SK-N-MC (cell line): Measurements from ENCODE around the gene PDE4D.

Experiments used
- EZH2 ChIP-seq: fragments of 200-600 bp; sonication (generic); IDR thresholded peaks from one replicate; pipeline ENCODE4 v1.6.1; 2017; ENCODE audit warnings: antibody characterized with exemption
- POLR2AphosphoS5 ChIP-seq: IDR thresholded peaks from 2 replicates; pipeline ENCODE4 v1.6.1; 2012; ENCODE audit warnings: mild to moderate bottlenecking, low read depth, low read length, borderline replicate concordance

DNA sequence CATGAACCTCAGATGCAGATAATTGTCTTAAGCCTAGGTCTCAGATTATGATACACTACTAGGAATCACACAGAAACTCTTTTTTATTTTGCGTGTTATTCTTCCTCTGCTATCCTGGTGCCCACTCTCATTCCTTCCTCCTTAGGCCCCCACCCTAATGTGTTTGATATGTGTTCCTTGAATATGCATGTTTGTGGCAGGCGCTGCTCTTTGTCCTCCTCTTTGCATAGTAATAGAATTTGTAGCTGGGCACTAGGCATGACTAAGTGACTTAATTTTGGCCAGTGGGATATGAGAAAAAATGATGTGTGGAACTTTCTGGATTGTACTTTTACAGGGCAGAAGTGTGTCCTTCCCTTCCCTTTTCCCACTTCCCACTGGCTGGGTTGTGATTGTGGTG lies 965.6 kb downstream of the PDE4D start:
- TF ChIP-seq EZH2 (no peak), POLR2AphosphoS5 (no peak)
